Islet of Langerhans (tissue), 1 donor: ENCODE measurements around the gene ZNF479.
"Not testable (repeated sequence)": the region's sequence is repeated elsewhere in the genome, so short reads cannot be mapped to it uniquely, and the experiment has no call there.

Experiments
- FAIRE-seq: peaks from one replicate; lab custom pipeline; 2011; peaks lifted over from hg19 to GRCh38; lab: Jason Lieb, UNC

The ZNF479 gene

GRCh38 chr7:57132336-57132735, at the start of gene ZNF479:
Gene ZNF479 (minus strand): TSS chr7:57132436. CDS start chr7:57132324, 112 bp downstream.
- not testable (repeated sequence) for FAIRE-seq

- FAIRE-seq, result no peak
These were observed 49.8 kb upstream of the ZNF479 start for GRCh38 chr7:57182031-57182430.

GRCh38 chr7:57181281-57181680, 49.0 kb upstream of the ZNF479 start:
- no peak for FAIRE-seq

- no peak for FAIRE-seq
These were observed 47.7 kb upstream of the ZNF479 start for GRCh38 chr7:57179776-57180415.

- no peak for FAIRE-seq
These were observed 46.5 kb upstream of the ZNF479 start for GRCh38 chr7:57178768-57179139.

- no peak for FAIRE-seq
These were observed 45.9 kb upstream of the ZNF479 start for GRCh38 chr7:57177856-57178767.

GRCh38 chr7:57176928-57177635, 44.8 kb upstream of the ZNF479 start:
- no peak for FAIRE-seq

- FAIRE-seq, result no peak
These were observed 33.2 kb upstream of the ZNF479 start for GRCh38 chr7:57165285-57165899.

GRCh38 chr7:57120123-57120784, 12.0 kb downstream of the ZNF479 start:
- FAIRE-seq, result not testable (repeated sequence)
